T-helper 1 cell treated with Interleukin-12 subunit alpha and Interleukin-12 subunit beta and Interleukin-4 antibody, amounts not matched to agents 30 μg/mL and 1 μg/mL, for 36 hours (primary cell): ENCODE results near the gene KRTAP1-4.
"Not testable (repeated sequence)": the region's sequence is repeated elsewhere in the genome, so short reads cannot be mapped to it uniquely, and the experiment has no call there.

Experiments
- H3K27ac Mint-ChIP-seq: one replicate; pipeline ENCODE4 v1.8.0; 2021; ENCODE audit warnings: mild to moderate bottlenecking, mixed read lengths
- H3K27me3 Mint-ChIP-seq: one replicate; pipeline ENCODE4 v1.8.0; 2021; ENCODE audit warnings: low read depth, mixed read lengths
- H3K36me3 Mint-ChIP-seq: one replicate; pipeline ENCODE4 v1.8.0; 2021; ENCODE audit warnings: low read depth, mixed read lengths
- H3K4me1 Mint-ChIP-seq: one replicate; pipeline ENCODE4 v1.8.0; 2021; ENCODE audit warnings: low read depth, mixed read lengths
- H3K4me3 Mint-ChIP-seq: one replicate; pipeline ENCODE4 v1.8.0; 2021; ENCODE audit warnings: mild to moderate bottlenecking, moderate library complexity, mixed read lengths
- H3K9me3 Mint-ChIP-seq: one replicate; pipeline ENCODE4 v1.8.0; 2021; ENCODE audit warnings: mixed read lengths

Gene KRTAP1-4, protein sequence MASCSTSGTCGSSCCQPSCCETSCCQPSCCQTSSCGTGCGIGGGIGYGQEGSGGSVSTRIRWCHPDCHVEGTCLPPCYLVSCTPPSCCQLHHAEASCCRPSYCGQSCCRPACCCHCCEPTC

DNA sequence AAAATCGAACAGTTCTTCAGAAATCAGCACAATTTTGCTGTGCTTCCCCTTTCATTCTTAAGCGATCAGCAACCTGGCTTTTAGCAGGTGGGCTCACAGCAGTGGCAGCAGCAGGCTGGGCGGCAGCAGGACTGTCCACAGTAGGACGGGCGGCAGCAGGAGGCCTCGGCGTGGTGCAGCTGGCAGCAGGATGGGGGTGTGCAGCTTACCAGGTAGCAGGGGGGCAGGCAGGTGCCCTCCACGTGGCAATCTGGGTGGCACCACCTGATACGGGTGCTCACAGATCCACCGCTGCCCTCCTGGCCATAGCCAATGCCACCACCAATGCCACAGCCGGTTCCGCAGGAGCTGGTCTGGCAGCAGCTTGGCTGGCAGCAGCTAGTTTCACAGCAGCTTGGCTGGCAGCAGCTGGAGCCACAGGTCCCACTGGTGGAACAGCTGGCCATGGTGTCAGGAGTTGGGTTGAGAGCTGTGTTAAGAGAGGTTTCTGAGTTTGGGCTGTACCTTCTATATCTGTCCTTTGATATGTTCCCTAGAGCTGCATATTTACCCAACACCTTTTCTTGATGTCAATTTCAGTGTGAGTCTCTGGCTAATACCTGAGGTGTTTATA is at the start of gene KRTAP1-4:
Gene KRTAP1-4, minus strand, starts transcription at position 563 of the 613 bp plus-strand sequence. Its CDS starts 117 bp downstream, at position 446.
- Mint-ChIP-seq H3K4me1 (no peaks in the 10 kb centered on the region), H3K9me3 (no peaks in the 10 kb centered on the region), H3K36me3 (no peaks in the 10 kb centered on the region), H3K27me3 (peaks cover 10% of the 10 kb centered on the region), H3K4me3 (no peak within 1 kb of the TSS), H3K27ac (no peak within 1 kb of the TSS)

DNA sequence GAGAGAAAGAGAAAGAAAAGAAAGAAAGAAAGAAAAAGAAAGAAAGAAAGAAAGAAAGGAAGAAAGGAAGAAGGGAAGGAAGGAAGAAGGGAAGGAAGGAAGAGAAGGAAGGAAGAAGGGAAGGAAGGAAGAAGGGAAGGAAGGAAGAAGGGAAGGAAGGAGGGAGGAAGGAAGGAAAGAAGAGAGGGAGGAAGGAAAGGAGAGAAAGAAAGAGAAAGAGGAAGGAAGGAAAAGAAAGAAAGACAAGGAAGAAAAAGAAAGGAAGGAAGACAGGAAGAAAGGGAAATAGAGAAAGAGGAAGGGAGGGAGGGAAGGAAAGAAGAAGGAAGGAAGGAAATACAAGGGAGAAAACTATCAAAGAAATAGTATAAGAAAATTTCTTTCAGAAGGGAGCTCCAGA is 46.8 kb upstream of the KRTAP1-4 start:
- no peak overlapping the region for H3K27ac Mint-ChIP-seq
- peaks cover 14% of the 10 kb centered on the region for H3K27me3 Mint-ChIP-seq
- no peaks in the 10 kb centered on the region for H3K36me3 Mint-ChIP-seq
- no peak overlapping the region for H3K4me3 Mint-ChIP-seq
- no peaks in the 10 kb centered on the region for H3K4me1 Mint-ChIP-seq
- H3K9me3 Mint-ChIP-seq: no peaks in the 10 kb centered on the region

DNA sequence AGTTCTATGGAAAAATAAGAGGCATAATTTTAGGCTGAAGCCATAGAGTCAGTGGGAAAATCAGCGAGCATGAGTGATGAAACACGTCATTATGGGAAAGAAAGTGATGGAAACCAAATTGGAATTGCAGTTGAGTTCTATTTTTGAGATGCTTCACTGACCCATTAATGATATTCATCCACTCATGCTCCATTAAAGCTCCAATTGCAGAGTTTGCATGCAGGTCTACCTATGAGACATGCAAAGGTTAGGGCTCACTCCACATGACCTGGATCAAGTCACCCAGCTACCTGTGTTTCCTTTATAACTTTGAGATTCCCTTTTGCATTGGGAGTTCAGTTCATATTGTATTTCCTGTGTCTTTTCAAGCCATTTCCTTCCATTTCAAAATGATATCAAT is 43.7 kb upstream of the KRTAP1-4 start:
- H3K36me3 Mint-ChIP-seq: no peaks in the 10 kb centered on the region
- no peak overlapping the region for H3K4me3 Mint-ChIP-seq
- H3K27ac Mint-ChIP-seq: no peak overlapping the region
- no peaks in the 10 kb centered on the region for H3K4me1 Mint-ChIP-seq
- peaks cover 11% of the 10 kb centered on the region for H3K27me3 Mint-ChIP-seq
- no peaks in the 10 kb centered on the region for H3K9me3 Mint-ChIP-seq

DNA sequence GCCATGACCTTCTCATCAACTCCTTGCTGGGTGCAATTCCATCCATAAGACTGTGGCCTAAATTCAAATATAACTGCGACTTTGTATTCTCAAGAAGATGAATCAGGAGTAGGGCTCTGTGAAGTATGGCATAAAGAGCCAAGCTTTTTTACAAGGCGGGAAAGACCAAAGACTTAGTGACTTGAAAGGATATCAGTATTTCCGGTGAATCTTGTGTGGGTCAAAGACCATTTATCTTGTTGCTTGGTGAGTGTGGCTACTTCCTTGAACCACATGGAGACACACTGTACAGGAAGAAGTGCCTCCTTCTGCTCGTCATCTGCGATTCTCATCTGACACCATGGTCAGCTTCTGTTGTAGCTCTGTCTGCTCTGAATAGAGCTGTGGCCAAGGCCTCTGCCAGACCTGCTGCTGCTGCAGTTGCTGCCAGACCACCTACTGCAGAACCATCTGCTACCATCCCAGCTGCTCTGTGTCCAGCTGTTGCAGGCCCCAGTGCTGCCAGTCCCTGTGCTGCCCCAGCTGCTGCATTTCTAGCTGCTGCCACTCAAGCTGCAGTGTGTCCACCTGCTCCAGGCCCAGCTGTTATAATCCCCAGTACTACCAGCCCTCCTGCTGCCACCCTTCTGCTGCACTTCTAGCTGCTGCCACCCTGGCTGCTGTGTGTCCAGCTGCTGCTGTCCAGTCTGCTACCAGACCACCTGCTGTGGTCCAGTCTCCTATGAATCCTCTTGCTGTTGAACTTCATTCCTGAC is 41.8 kb upstream of the KRTAP1-4 start:
- Mint-ChIP-seq H3K9me3 (no peaks in the 10 kb centered on the region), H3K4me1 (no peaks in the 10 kb centered on the region), H3K27me3 (peaks cover 9% of the 10 kb centered on the region), H3K4me3 (no peak overlapping the region), H3K36me3 (no peaks in the 10 kb centered on the region), H3K27ac (no peak overlapping the region)

DNA sequence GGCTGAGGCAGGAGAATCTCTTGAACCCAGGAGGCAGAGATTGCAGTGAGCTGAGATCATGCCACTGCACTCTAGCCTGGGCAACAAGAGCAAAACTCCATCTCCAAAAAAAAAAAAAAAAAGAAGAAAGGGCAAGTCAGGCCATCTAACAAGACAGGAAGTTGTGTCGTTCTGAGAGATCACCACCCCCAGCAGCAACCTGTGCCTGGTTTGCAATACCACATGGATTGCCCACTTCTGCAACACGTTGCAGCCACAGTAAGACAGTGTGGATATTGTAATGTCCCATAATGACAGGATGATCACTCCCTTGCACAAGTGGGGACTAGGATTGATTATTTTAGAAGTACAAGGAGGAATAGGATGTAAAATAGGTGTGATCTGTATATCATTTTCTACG is 39.0 kb upstream of the KRTAP1-4 start:
- Mint-ChIP-seq H3K36me3 (no peaks in the 10 kb centered on the region), H3K4me1 (no peaks in the 10 kb centered on the region), H3K27me3 (no peaks in the 10 kb centered on the region), H3K9me3 (no peaks in the 10 kb centered on the region), H3K27ac (no peak overlapping the region), H3K4me3 (no peak overlapping the region)

DNA sequence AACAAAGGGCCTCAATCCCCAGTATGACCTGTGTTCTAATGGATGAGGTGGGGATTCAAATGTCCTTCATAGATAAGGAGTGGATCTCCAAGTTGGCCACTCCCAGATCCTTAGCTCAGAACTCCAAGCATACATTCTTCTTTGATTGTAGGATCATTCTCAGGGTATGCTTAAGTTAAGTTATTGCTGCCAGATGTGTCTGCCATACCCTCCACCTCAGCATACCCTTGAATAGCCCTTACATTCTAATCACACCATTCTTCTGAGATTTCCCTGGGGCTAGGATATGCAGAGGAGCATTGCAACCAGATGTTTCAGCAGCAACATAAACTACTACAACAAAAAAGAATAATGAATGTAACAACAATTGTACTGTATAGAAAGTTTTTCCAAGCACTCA is 37.3 kb upstream of the KRTAP1-4 start:
- H3K4me3 Mint-ChIP-seq: no peak overlapping the region

DNA sequence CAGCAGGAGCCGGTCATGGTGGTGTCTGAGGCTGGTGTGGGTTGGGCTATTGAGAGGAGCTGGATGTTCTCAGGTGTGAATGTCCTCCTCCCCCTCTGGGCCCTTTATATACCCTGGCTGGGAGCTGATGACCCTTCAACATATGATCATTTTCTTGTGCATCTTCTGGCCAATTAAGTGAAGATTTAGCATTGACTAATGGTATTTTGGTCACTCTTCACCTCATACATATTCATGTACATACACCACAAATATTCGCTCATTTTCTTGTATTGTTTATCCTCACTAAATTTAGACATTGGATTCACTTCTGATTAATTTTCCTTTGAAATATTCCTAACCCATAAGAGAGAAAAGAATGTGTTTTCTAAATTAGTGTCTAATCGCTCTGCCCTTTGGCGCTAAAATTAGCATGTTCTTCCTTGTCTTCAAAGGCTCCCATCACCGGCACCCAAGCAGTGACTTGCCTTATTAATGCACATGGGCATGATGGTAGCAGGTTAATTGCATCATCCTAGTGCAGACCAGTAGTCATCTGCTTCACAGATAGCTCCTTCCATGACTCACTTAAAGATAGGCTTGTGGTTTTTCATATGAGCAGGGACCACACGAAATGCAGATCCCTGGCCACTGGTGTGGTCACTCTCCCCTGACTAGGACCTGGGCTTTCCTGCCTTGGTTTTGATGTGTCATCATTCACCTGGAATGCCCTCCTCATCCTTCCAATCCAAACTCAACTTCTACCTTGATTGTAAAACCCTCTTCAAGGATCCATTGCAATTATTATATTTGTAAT is 36.0 kb upstream of the KRTAP1-4 start, which contains the start of gene KRTAP2-4:
Gene KRTAP2-4, minus strand, starts transcription at position 51 of the 796 bp plus-strand sequence. Its CDS starts 34 bp downstream, at position 17.
- Mint-ChIP-seq H3K9me3 (no peaks in the 10 kb centered on the region), H3K27me3 (peaks cover 10% of the 10 kb centered on the region), H3K36me3 (no peaks in the 10 kb centered on the region), H3K27ac (no peak within 1 kb of the TSS), H3K4me1 (no peaks in the 10 kb centered on the region), H3K4me3 (no peak within 1 kb of the TSS)

More for the DNA sequence above, 37.3 kb upstream of the KRTAP1-4 start:
- H3K27me3 Mint-ChIP-seq: no peaks in the 10 kb centered on the region
- no peaks in the 10 kb centered on the region for H3K36me3 Mint-ChIP-seq
- H3K4me1 Mint-ChIP-seq: no peaks in the 10 kb centered on the region
- no peak overlapping the region for H3K27ac Mint-ChIP-seq
- no peaks in the 10 kb centered on the region for H3K9me3 Mint-ChIP-seq

DNA sequence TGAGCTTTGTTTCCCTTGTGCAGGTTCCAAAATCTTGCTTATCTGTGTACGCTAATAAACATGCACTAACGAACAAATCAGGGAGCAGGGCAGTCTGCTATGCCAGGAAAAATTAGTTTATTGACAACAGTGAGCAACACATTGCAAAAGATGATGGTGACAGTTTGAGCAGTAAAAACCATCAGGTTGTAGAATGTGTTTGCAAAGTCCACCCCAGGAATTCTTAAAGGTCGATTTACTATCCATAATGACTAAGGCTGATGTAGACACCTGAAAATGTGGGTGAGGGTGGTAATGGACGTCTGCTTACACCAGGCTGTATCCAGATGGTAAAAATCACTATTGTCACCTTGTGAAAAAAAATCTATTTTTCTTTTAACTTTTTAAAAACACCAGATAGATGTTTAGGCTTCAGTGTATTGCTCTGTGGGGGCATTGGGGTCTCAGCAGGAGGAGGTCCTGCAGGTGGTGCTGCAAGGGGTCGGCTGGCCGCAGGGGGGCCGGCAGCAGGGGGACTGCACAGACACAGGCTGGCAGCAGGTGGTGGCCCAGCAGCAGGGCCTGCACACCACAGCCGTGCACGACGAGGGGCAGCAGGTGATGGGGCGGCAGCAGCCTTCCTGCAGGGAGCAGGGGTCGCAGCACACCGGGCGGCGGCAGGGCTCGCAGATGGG is 35.2 kb upstream of the KRTAP1-4 start:
- peaks cover 18% of the 10 kb centered on the region for H3K27me3 Mint-ChIP-seq
- not testable (repeated sequence) for H3K4me1 Mint-ChIP-seq, H3K27ac Mint-ChIP-seq, H3K9me3 Mint-ChIP-seq, H3K4me3 Mint-ChIP-seq, H3K36me3 Mint-ChIP-seq

DNA sequence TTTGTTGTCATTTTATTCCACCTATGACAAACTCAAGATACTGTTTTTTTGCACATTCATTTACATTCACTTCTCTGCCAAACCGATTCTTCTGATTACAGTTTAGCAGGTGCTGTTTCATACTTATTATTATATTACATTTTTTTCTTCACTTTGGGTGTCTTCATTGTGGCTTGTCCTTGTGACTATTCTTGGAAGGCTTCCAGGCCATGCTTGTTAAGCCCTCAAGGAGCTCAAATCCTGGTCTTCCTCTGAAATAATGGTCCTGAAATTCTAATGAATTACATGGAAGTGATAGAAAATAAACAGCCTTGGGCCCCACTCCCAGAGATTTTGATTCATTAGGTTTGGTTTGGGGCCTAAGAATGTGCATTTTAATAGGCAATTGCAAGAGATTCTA is 34.3 kb upstream of the KRTAP1-4 start:
- no peaks in the 10 kb centered on the region for H3K36me3 Mint-ChIP-seq

DNA sequence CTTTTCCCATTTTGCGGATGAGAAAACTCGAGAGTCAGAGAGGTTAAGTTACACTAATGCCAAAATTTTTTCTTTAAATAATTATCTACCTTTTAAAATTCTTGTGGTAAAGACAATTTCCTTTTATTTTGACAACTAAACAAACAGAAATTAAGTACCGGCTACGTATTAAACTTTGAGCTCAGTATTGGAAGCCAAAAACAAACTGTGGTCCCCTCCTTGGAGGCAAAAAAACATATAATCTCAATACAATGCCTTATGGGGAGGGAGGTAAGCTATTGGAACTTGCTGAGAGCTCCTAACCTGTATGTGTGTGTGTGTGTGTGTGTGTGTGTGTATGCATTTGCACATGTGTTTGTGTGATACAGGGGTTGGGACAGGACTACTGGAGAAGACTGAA is 33.5 kb upstream of the KRTAP1-4 start:
- Mint-ChIP-seq H3K4me3 (no peak overlapping the region), H3K27me3 (peaks cover 30% of the 10 kb centered on the region), H3K4me1 (no peaks in the 10 kb centered on the region), H3K9me3 (no peaks in the 10 kb centered on the region), H3K36me3 (no peaks in the 10 kb centered on the region), H3K27ac (no peak overlapping the region)

More for the DNA sequence above, 34.3 kb upstream of the KRTAP1-4 start:
- H3K4me1 Mint-ChIP-seq: no peaks in the 10 kb centered on the region
- peaks cover 22% of the 10 kb centered on the region for H3K27me3 Mint-ChIP-seq
- H3K9me3 Mint-ChIP-seq: no peaks in the 10 kb centered on the region
- H3K27ac Mint-ChIP-seq: no peak overlapping the region
- no peak overlapping the region for H3K4me3 Mint-ChIP-seq

DNA sequence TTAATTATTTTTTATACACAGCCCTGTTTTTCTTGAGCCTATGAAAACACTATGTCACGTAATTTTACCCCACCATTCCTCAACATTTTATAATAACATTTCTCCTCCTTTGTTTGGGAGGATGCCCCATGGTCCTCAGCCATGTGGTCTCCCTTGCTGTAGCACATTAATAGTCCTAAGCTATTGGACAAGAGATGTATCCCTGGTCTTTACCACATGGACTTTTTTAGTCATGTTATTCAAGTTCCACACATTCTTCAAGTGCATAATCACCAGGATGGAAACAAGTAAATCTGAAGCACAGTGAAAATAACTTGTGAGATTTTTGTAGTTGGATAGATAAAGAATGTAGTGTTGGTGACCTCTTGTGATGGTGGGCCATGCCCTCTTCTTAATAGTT is 32.0 kb upstream of the KRTAP1-4 start:
- Mint-ChIP-seq H3K4me1 (no peaks in the 10 kb centered on the region), H3K9me3 (peaks cover 6% of the 10 kb centered on the region), H3K27ac (no peak overlapping the region), H3K27me3 (peaks cover 32% of the 10 kb centered on the region), H3K36me3 (no peaks in the 10 kb centered on the region), H3K4me3 (no peak overlapping the region)

DNA sequence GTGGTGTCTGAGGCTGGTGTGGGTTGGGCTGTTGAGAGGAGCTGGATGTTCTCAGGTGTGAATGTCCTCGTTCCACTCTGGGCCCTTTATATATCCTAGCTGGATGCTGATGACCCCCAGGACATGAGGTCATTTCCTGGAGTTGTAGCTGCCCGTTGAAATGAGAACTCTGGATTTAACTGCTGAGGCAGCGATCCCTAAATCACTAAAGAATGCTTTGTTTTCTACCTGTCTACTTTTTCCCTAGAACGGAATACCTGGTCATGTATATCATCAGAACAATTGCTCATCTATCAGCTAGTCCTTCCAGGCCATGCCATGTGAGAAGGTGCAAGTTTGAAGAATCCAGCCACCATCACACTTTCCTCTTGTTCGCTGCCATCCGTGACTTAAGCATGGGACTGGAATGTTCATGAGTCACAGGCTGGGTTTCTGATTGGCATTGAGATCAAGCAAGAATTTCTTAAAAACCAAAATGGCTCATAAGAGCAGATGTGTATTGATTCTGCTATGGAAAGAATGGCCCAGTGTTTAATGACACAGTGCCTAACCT is 30.1 kb upstream of the KRTAP1-4 start, which contains the start of gene KRTAP2-3:
Gene KRTAP2-3, minus strand, starts transcription at position 63 of the 553 bp plus-strand sequence. CDS start 64 bp downstream, outside the sequence.
- H3K4me1 Mint-ChIP-seq: no peaks in the 10 kb centered on the region
- peaks cover 32% of the 10 kb centered on the region for H3K27me3 Mint-ChIP-seq
- no peak within 1 kb of the TSS for H3K27ac Mint-ChIP-seq
- peaks cover 6% of the 10 kb centered on the region for H3K9me3 Mint-ChIP-seq
- no peak within 1 kb of the TSS for H3K4me3 Mint-ChIP-seq
- no peaks in the 10 kb centered on the region for H3K36me3 Mint-ChIP-seq

DNA sequence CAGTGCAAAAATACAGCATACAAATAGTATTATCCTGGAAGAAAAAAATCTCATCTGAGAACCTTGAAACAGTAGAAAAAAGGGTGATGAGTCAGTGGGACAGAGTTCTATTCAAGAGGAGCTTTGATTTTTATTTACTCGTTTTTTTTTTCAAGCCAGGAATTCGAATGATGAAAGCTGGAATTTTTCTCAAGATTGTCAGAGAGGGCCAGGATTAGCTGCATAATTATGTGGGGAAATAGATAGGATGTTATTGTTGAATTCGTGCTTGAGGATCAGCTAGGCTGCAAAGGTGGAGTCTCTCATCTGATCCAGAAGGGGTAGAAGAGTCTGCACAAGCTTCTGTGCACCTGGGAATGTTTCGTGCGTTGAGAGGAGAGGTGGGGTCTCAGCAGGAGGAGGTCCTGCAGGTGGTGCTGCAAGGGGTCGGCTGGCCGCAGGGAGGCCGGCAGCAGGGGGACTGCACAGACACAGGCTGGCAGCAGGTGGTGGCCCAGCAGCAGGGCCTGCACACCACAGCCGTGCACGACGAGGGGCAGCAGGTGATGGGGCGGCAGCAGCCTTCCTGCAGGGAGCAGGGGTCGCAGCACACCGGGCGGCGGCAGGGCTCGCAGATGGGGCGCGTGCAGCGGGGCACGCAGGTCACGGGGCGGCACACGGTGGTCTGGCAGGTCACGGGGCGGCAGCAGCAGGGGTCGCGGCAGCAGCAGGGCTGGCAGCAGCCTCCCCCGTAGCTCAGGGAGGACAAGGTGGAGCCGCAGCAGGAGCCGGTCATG is 29.5 kb upstream of the KRTAP1-4 start:
- not testable (repeated sequence) for H3K9me3 Mint-ChIP-seq, H3K27ac Mint-ChIP-seq, H3K4me3 Mint-ChIP-seq, H3K36me3 Mint-ChIP-seq, H3K4me1 Mint-ChIP-seq
- H3K27me3 Mint-ChIP-seq: peaks cover 32% of the 10 kb centered on the region
